ENCODE measurements around the gene KIF5A.

KIF5A gene

DNA sequence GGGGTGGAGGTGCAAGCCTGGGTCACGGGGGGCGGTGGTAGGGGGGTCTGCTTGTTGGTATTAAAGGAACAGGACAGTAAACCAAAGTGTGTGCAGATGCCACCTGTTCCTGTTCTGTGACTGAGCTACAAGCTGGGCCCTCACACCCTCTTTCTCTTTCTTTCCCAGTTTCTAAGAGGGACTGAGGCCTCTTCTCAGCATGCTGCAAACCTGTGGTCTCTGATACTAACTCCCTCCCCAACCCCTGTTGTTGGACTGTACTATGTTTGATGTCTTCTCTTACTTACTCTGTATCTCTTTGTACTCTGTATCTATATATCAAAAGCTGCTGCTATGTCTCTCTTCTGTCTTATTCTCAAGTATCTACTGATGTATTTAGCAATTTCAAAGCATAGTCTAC lies 34.2 kb downstream of the KIF5A start:
- DNase-seq (ENCODE audit: low spot score) = no peak

DNA sequence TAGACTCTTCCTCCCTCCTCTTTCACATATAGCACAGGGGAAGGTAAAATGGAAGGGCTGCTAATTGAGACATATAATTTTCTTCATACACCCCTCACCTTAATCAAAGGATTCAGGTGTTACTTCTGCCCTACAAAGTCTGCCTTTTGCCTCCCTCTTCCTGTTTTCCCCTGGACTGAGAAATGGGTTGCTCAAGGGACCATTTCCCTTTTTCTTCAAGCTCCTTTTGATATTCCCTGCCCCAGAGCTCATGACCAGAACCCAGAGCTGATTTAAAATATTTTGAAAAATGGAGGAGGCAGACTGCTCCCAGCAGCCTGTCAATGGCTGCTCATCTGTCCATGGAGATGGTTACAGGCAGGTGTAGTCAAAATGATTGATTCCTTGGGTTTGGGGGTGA lies 34.8 kb downstream of the KIF5A start:
- no peak for DNase-seq (ENCODE audit: low spot score)

DNA sequence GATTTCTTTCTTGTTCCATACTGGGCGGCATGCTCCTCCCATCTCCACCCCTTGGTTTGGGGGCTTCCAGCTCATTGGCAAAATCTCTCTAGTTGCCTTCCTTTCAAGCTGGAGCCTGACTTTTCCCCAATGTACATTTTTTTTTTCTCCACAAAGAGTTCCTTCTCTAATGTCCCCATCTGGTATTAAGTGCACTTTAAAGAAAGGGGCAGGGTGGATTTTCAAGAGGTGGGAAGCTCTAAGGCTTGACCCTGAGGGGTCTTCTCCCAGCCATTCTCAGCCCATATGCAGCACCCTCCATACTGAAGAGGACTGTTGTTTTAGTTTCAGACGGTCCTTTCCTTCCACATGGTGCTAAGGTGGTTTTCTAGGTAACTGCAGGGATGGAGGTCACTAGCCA lies 35.3 kb downstream of the KIF5A start:
- DNase-seq (ENCODE audit: low spot score) = no peak

DNA sequence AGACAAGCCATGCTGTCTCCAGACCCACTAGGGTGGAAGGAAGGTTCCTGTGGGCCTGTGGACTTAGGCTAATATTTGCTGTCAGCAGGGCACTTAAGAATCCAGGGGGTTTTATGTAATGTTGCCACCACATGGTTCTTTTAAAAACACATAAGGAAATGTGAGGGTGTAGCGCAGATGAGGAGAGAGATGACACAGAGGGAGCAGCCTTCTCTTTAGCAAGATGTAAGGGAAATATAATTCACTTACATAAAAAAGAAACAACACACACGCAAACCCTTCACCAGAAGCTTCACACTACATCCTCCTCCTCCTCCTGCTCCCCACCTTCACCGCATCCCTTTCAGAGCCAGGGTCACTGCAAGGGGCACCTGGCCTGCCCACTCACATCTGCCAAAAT lies 36.3 kb downstream of the KIF5A start:
- no peak for DNase-seq (ENCODE audit: low spot score)

DNA sequence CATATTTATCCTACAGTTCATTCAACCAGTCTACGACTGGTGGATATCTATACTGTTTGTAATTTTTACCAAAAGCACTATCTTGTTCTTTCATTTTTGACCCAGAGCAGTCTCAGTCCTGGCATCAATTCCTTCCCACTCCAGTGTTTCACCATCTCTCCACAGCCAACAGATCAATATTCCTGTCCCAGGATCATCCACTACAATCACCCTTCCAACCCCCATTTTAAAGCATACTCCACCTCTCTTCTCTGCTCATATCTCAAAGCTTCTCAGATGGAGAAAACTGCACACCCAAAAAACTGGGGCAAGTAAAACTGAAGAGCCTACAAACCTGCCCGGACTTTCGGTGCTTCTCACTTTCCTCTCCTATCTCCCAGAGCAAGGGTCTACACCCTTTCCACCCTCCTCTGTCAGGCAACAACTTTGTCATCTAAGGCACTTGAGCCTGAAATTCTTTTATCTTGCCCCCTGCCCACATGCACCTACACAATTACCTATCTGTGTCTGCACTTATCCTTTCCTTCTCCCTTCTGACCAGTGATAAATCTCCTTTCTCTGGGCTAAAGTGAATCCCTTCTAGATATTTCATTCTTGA lies 37.1 kb downstream of the KIF5A start:
- no peak for DNase-seq (ENCODE audit: low spot score)

DNA sequence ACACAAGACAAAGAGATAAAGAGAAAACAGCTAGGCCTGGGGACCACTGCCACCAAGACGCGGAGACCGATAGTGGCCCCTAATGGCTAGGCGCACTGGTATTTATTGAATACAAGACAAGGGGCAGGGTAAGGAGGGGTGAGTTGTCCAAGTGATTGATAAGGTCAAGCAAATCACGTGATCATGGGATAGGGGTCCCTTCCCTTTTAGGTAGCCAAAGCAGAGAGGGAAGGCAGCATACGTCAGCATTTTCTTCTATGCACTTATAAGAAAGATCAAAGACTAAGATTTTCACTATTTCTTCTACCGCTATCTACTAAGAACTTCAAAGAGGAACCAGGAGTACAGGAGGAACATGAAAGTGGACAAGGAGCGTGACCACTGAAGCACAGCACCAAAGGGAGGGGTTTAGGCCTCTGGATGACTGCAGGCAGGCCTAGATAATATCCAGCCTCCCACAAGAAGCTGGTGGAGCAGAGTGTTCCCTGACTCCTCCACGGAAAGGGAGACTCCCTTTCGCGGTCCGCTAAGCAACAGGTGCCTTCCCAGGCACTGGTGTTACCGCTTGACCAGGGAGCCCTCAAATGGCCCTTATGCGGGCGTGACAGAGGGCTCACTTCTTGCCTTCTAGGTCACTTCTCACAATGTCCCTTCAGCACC lies 39.2 kb downstream of the KIF5A start:
- peak; percentile 21 for DNase-seq (ENCODE audit: low spot score)

DNA sequence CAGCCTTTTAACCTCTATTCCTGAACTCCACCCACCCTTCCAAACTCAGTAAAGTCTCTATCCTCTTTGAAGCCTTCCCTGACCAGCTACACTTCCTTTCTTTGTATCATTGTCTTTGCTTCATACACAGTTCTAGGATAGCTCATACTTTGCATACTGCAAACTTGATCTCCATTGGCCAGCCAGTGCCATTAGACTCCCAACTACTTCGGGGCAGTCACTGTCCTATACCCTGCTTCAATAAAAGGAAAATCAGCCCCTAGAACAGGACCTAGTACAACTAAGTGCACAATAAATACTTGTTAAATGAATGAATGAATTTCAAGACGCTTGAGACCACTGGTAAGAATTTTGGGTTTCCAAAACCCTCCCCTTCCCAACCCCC lies 40.6 kb downstream of the KIF5A start:
- no peak for DNase-seq (ENCODE audit: low spot score)

DNA sequence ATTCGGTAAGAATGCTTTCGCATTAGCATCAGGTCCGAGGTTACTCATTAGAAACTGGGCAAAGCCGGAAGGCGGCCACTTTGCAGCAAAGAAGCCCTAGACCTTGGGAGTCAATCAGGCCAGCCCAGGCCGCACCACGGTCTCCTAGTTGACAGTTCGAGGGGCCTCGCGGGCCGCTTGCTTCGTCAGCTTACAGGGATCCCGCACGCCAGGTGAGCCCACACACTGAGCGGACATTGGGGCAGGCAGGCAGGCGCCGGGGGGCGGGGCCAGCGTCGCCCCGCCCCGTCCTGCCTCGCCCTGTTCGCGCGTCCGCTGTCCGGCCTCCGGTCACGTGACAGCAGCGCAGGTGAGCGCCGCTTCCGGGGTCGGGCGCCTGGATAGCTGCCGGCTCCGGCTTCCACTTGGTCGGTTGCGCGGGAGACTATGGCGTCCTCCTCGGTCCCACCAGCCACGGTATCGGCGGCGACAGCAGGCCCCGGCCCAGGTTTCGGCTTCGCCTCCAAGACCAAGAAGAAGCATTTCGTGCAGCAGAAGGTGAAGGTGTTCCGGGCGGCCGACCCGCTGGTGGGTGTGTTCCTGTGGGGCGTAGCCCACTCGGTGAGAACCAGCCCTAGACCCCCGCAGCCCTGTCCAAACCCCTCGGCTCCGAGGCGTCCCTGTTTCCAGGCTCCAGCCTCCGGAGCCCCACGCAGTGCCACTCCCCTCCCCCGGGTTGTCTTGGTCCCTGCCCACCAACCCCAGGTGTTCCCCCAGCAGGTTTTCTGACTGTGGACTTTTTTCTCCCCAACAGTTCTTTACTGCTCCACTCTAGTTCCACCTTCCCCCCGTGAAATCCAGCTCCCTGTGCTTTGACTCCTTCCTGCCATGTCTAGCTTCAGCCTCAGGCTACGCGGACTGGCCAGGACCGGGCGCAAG lies 41.3 kb downstream of the KIF5A start, which contains the start of gene PIP4K2C:
PIP4K2C (plus strand) TSS at position 329 of the 918 bp plus-strand sequence; CDS start at position 427, 98 bp downstream.
- peak; percentile 88 for DNase-seq (ENCODE audit: low spot score)

DNA sequence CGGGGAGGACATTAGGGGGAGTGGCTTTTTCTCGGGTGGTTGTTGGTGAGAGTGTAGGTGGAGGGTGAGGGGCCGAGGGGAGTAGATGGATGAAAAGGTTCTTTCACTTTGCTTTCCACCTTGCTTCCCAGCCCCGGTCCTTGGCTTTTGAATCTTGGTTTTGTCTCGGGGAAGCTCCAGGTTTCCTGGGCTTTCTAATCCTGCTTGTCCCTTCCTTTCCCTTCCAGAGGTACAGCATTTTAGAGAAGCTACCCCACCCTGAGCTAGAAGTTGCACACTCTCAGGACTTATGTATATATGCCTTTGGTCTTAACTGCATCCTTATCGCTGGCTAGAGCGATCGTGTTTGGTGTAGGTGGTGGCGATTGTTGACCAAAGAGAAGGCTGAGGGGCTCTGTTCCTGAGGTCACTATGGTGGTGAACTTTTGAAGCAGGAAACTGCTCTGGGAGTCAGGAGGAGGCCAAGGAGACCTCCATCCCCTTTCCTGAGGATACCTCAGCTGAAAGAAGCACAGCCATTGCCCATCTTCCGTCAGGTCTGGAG lies 42.0 kb downstream of the KIF5A start:
- no peak for DNase-seq (ENCODE audit: low spot score)

DNA sequence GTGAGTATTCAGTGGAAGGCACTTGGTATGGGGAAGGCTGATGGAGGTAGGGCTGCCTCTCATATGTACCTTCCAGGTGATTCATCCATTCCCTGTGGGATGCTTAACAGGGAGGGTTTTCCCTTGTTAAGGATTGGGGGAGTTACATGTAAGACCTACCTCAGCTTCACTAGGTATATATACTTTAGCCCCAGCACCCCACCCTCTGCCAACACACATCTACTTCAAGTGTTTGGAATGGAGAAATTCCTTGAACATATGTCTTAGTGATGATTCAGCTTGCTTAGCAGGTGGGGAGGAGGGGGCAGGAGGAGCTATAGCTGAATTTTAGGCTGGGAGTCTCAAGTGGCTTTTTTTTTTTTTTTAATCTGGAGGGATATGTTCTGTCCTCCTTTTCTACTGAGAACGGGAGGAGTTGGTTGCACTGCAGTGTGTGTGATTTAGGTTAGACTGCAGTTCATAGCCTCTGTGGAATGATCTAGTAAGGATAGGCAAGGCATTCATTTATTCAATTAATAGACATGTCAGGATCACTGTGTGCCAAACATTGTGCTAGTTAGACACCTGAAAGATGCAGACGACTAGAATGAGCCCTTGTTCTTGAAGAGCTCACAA lies 42.8 kb downstream of the KIF5A start:
- DNase-seq (ENCODE audit: low spot score) = peak; percentile 63

DNA sequence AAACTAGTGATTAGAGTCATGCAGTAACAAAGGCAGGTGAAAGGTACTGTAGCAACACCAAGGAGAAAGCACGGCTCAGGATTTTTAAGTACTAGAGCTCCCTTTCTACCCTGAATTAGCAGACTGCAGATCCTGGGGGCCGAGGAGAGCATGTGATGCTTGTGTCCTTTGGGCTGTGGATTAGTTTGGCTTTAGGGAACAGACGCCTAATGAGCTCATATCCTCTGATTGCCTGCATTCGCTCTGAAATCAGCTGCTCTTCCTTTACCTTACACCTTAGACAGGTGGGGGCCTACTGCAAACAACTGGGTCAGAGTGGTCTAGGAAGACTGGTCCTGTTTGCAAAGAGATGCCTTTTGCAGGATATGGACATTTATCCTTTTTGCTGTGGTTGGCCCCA lies 43.3 kb downstream of the KIF5A start:
- no peak for DNase-seq (ENCODE audit: low spot score)

DNA sequence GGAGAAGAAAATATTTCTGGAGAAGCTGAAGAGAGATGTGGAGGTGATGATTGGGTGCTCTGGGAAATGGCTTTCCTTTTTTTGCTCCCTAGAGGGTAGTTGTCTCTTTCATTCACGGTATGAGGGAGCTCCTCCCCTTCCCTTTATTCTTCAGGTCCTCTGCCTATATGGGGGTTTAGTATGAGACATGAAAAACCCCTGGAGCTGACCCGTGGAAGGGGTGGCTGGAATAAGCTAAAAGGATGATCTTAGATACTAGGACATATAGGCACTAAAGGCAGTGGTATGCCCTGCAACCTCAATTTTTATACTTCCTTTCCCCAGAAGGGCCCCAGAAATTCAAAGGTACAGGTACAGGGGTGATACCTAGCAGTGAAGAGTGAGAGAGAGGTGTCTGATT lies 50.6 kb downstream of the KIF5A start:
- no peak for DNase-seq (ENCODE audit: low spot score)

DNA sequence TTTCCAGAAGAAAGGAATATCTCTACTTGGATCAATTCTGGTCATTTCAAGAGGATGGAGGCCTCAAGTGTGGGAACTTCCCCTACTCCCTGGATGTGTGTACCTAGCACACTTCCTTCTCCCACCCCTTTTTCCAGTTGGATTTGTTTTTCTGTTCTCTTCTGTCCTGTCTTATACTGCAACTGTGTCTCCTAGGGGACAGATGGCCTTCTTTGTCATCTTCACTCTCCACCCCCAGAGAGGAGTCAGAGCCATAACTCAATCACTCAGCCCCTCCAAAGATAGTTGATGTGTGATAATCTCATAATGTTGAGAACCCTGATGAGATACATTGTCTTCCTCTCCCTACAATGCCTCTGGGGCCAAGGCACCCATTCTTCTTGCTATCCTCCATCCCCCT lies 52.7 kb downstream of the KIF5A start:
- DNase-seq (ENCODE audit: low spot score) = no peak

DNA sequence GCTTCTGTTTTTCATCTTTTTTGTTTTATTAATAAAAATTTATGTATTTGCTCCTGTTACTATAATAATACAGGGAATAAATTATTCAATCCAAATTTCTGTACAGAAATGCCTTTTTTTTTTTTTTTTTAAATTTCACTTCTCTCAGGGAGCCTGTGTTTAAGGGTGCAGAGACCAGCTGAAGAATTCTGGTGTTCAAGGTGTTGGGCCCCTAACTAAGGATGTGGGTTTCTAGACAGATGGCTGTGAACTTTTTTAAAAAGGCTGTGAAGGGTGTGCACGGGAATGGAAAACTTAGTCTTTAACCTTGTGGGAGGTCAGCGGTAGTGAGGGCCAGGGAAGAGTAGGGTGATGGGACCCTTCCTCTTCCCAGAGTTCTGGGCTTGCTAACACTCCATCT lies 53.5 kb downstream of the KIF5A start:
- DNase-seq (ENCODE audit: low spot score) = no peak

DNA sequence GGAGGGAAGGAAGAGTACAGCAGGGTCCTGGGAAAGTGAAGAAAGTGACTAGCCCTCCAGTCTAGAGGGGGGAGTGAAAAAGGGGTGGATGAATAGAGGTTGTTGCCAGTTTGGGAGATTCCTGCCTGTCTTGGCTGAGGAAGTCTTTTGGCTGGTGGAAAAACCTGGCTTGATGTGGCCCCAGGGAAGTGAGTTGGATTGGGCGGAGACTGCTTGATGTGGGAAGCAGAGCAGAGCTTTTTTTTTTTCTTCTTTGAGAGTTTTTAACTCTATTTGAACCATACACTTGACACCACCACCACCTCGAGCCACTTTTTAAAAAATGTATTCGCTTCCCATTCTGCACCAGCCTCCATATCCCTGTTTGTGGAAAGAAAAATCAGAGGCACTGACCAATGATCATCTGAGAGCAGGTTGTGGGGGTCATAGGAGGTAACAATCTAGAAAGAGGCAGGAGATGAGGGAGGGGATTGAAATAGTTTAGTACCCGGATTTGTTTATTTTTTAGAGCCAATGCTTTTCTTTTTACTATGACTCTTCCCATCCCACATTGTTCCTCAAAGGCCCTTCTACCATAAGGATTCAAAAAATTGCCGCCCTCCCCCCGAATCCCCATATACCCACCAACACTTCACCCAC lies 54.1 kb downstream of the KIF5A start:
- DNase-seq (ENCODE audit: low spot score) = peak; percentile 25

DNA sequence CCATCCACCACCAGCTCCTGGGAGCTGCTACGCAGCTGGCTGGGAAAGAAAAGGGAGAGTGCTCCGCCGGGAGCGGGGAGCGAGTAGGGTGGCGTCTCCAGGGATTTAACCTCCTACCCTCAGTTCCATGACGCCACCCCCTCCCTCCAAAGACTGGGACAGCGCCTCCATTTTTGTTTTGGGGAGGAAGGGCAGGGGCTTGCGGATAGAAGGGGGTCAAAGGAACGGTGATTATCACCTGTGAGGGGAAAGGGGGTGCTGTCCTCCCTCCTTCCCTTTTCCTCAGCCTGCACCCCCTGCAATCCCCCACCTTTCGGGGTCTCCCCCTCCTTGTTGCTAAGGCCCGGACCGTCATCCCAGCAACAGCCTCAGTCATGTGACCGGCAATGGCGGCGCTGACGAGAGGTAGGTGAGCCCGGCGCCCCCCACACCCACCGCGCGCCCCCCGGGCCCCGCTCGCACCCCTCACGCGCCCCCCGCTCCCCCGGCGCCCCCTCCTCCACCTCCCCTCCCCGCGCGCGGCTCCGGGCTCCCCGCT lies 54.7 kb downstream of the KIF5A start, which contains the start of gene DTX3:
DTX3 (plus strand) TSS at position 371 of the 538 bp plus-strand sequence. CDS start 1,694 bp downstream, outside the sequence.
- peak; percentile 22 for DNase-seq (ENCODE audit: low spot score)

DNA sequence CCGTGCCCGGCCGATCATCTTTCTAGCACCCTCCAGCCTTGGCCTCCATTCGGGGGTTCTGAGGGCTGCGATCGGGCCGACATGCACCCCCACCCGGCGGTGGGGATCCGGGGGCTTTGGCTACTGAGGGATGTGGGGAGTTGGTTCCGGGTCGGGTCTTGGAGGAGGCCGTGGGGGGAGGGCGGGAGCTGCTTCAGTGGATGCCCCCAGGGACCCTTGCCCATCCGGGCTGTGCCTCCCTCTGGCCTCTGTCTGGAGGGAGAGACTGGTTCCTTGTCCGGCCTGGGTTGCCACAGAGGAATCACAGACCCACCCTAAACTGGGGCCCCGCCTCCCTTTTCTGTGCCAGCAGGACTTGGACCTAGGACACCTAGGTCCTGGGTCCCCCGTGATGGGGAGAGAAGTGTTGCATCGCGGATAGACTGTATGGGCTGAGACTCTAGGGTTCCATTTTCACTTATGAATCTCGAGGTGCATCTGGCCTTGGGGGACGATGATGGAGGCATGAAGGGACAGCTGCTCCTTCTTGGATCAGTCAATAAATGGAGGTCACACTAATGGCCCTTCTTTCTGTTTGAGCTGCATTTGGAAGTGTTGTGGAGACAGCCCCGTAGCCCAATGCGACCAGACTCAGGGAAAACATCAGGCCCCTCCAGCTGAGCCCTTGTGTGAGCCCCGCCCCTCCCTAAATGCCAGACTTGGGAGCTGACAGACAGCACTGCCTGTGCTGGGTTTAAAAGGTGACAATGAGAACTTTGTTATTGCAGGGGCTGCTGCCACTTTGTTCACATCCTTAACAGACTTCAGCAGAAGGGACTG lies 55.4 kb downstream of the KIF5A start:
- DNase-seq (ENCODE audit: low spot score) = no peak

DNA sequence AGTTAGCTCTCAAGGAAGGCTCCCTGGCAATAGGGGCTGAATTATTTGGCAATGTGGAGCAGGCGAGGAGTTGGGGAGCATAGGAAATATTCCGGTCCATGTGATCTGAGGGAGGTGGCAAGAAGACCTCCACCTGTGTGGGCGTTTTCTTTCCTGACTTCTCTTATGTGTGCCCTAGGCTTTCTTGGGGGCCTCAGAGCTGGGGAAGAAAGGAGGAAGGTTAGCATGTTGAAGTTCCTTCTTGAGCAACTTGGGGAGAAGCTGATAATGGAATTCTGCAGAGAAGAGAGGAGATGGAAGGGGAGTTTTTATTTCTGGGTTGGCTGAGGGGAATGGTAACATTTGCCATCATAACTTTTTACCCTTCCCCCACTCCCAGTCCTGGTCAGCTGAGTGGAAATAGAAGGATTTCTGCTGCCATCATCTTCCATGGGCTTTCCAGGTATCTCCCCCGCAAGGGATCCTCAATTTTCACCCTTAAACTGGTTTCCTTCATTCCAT lies 56.0 kb downstream of the KIF5A start:
- no peak for DNase-seq (ENCODE audit: low spot score)

DNA sequence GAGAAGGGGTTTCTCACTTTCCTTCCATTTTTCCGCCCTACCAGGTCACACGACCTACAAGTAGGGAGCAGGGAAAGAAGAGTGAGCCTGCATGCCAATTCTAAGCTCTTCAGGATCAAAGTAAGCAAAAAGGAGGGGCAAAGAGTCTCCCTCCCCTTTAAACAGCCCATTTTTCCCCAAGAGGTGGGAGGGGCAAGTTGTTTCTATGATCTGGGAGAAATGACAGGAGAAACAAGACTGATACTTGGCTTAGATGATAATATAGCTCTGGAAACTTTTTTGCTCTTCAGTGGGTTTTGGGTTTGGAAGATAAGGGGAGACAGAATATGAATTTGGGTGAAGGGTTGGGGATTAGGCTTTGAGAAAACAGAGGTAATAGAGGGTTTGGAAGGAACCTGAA lies 56.6 kb downstream of the KIF5A start:
- no peak for DNase-seq (ENCODE audit: low spot score)

DNA sequence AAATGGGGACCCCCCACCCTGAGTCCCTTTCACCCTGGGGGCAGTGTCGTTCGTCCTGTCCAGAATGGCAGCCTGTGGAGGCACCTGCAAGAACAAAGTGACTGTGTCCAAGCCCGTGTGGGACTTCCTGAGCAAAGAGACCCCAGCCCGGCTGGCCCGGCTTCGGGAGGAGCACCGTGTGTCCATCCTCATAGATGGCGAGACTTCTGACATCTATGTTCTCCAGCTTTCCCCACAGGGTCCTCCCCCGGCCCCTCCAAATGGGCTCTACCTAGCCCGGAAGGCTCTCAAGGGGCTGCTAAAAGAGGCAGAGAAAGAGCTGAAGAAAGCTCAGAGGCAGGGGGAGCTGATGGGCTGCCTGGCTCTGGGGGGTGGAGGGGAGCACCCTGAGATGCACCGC lies 57.0 kb downstream of the KIF5A start:
- no peak for DNase-seq (ENCODE audit: low spot score)

Data from kidney tubule cell (primary cell).